ENCODE results near the gene ZSCAN26.

Gene ZSCAN26

GRCh38 chr6:28245206-28245941, 21.6 kb upstream of the ZSCAN26 start:
- Mint-ChIP-seq H3K27me3 (ENCODE audit: low read depth) (no peaks in the 10 kb centered on the region), H3K9me3 (no peaks in the 10 kb centered on the region), H3K4me1 (ENCODE audit: low read depth) (peaks cover 6% of the 10 kb centered on the region), H3K27ac (no peak overlapping the region), H3K36me3 (ENCODE audit: low read depth) (peaks cover 51% of the 10 kb centered on the region), H3K4me3 (no peak overlapping the region)

GRCh38 chr6:28248916-28249315, 18.0 kb upstream of the ZSCAN26 start:
- H3K4me3 Mint-ChIP-seq = no peak overlapping the region
- H3K36me3 Mint-ChIP-seq (ENCODE audit: low read depth) = peaks cover 51% of the 10 kb centered on the region
- no peaks in the 10 kb centered on the region for H3K27me3 Mint-ChIP-seq (ENCODE audit: low read depth)
- H3K9me3 Mint-ChIP-seq = peaks cover 6% of the 10 kb centered on the region
- no peak overlapping the region for H3K27ac Mint-ChIP-seq
- peaks cover 16% of the 10 kb centered on the region for H3K4me1 Mint-ChIP-seq (ENCODE audit: low read depth)

GRCh38 chr6:28250747-28251146, 16.2 kb upstream of the ZSCAN26 start:
- peak overlapping the region; percentile 72 for H3K4me3 Mint-ChIP-seq
- peaks cover 16% of the 10 kb centered on the region for H3K4me1 Mint-ChIP-seq (ENCODE audit: low read depth)

GRCh38 chr6:28251661-28252008, 15.3 kb upstream of the ZSCAN26 start:
- Mint-ChIP-seq H3K4me1 (ENCODE audit: low read depth) (peaks cover 16% of the 10 kb centered on the region), H3K4me3 (peak overlapping the region; percentile 94), H3K9me3 (peaks cover 6% of the 10 kb centered on the region), H3K36me3 (ENCODE audit: low read depth) (peaks cover 29% of the 10 kb centered on the region), H3K27me3 (ENCODE audit: low read depth) (peaks cover 4% of the 10 kb centered on the region), H3K27ac (peak overlapping the region; percentile 93)

More at GRCh38 chr6:28250747-28251146, 16.2 kb upstream of the ZSCAN26 start:
- Mint-ChIP-seq H3K27ac (no peak overlapping the region), H3K9me3 (peaks cover 6% of the 10 kb centered on the region), H3K36me3 (ENCODE audit: low read depth) (peaks cover 38% of the 10 kb centered on the region), H3K27me3 (ENCODE audit: low read depth) (peaks cover under 1% of the 10 kb centered on the region)

- Mint-ChIP-seq H3K4me3 (peak within 1 kb of the TSS; percentile 94), H3K36me3 (ENCODE audit: low read depth) (peaks cover 23% of the 10 kb centered on the region), H3K9me3 (peaks cover 6% of the 10 kb centered on the region), H3K4me1 (ENCODE audit: low read depth) (peaks cover 16% of the 10 kb centered on the region), H3K27ac (peak within 1 kb of the TSS; percentile 93), H3K27me3 (ENCODE audit: low read depth) (peaks cover 4% of the 10 kb centered on the region)
Observed at GRCh38 chr6:28252009-28252975, 14.7 kb upstream of the ZSCAN26 start, which contains the start of gene ZKSCAN4. TSS of gene ZKSCAN4 (minus strand) at chr6:28252269. CDS start at chr6:28251980, 289 bp downstream.

- Mint-ChIP-seq H3K36me3 (ENCODE audit: low read depth) (peaks cover 15% of the 10 kb centered on the region), H3K9me3 (peaks cover 15% of the 10 kb centered on the region), H3K27ac (no peak overlapping the region), H3K27me3 (ENCODE audit: low read depth) (peaks cover 4% of the 10 kb centered on the region), H3K4me3 (no peak overlapping the region), H3K4me1 (ENCODE audit: low read depth) (peaks cover 23% of the 10 kb centered on the region)
Observed at GRCh38 chr6:28254121-28254519, 12.8 kb upstream of the ZSCAN26 start.

- H3K4me3 Mint-ChIP-seq = no peak overlapping the region
- no peak overlapping the region for H3K27ac Mint-ChIP-seq
- peaks cover 9% of the 10 kb centered on the region for H3K27me3 Mint-ChIP-seq (ENCODE audit: low read depth)
- H3K4me1 Mint-ChIP-seq (ENCODE audit: low read depth) = peaks cover 12% of the 10 kb centered on the region
- H3K36me3 Mint-ChIP-seq (ENCODE audit: low read depth) = peaks cover 11% of the 10 kb centered on the region
- H3K9me3 Mint-ChIP-seq = peaks cover 23% of the 10 kb centered on the region
Observed at GRCh38 chr6:28257042-28257441, 9.9 kb upstream of the ZSCAN26 start.

GRCh38 chr6:28258877-28259777, 7.8 kb upstream of the ZSCAN26 start, which contains the start of gene NKAPL:
TSS of gene NKAPL (plus strand) at chr6:28259297. CDS start at chr6:28259372, 75 bp downstream.
- peaks cover 7% of the 10 kb centered on the region for H3K4me1 Mint-ChIP-seq (ENCODE audit: low read depth)
- peaks cover 17% of the 10 kb centered on the region for H3K9me3 Mint-ChIP-seq
- H3K27me3 Mint-ChIP-seq (ENCODE audit: low read depth) = peaks cover 16% of the 10 kb centered on the region
- peaks cover 6% of the 10 kb centered on the region for H3K36me3 Mint-ChIP-seq (ENCODE audit: low read depth)
- no peak within 1 kb of the TSS for H3K27ac Mint-ChIP-seq
- no peak within 1 kb of the TSS for H3K4me3 Mint-ChIP-seq

- Mint-ChIP-seq H3K27ac (no peak overlapping the region), H3K4me1 (ENCODE audit: low read depth) (peaks cover 5% of the 10 kb centered on the region), H3K4me3 (no peak overlapping the region), H3K9me3 (peaks cover 8% of the 10 kb centered on the region), H3K36me3 (ENCODE audit: low read depth) (peaks cover 3% of the 10 kb centered on the region), H3K27me3 (ENCODE audit: low read depth) (peaks cover 15% of the 10 kb centered on the region)
Observed at GRCh38 chr6:28263922-28264321, 3.0 kb upstream of the ZSCAN26 start.

GRCh38 chr6:28264834-28265401, 2.0 kb upstream of the ZSCAN26 start:
- H3K27me3 Mint-ChIP-seq (ENCODE audit: low read depth) = peaks cover 15% of the 10 kb centered on the region
- peaks cover 8% of the 10 kb centered on the region for H3K4me1 Mint-ChIP-seq (ENCODE audit: low read depth)
- no peaks in the 10 kb centered on the region for H3K36me3 Mint-ChIP-seq (ENCODE audit: low read depth)
- H3K9me3 Mint-ChIP-seq = peaks cover 3% of the 10 kb centered on the region
- no peak overlapping the region for H3K27ac Mint-ChIP-seq
- no peak overlapping the region for H3K4me3 Mint-ChIP-seq

- Mint-ChIP-seq H3K4me3 (no peak overlapping the region), H3K4me1 (ENCODE audit: low read depth) (peaks cover 13% of the 10 kb centered on the region), H3K27ac (no peak overlapping the region), H3K36me3 (ENCODE audit: low read depth) (peaks cover 2% of the 10 kb centered on the region), H3K9me3 (no peaks in the 10 kb centered on the region), H3K27me3 (ENCODE audit: low read depth) (peaks cover 11% of the 10 kb centered on the region)
Observed at GRCh38 chr6:28266563-28266961, 381 bp upstream of the ZSCAN26 start.

- no peaks in the 10 kb centered on the region for H3K9me3 Mint-ChIP-seq
- H3K4me1 Mint-ChIP-seq (ENCODE audit: low read depth) = peaks cover 13% of the 10 kb centered on the region
- H3K36me3 Mint-ChIP-seq (ENCODE audit: low read depth) = peaks cover 6% of the 10 kb centered on the region
- no peak overlapping the region for H3K27ac Mint-ChIP-seq
- H3K27me3 Mint-ChIP-seq (ENCODE audit: low read depth) = peaks cover 11% of the 10 kb centered on the region
- H3K4me3 Mint-ChIP-seq = no peak overlapping the region
Observed at GRCh38 chr6:28267695-28268059, 734 bp downstream of the ZSCAN26 start.

GRCh38 chr6:28269492-28269891, 2.5 kb downstream of the ZSCAN26 start:
- H3K4me3 Mint-ChIP-seq = no peak overlapping the region
- H3K4me1 Mint-ChIP-seq (ENCODE audit: low read depth) = peaks cover 13% of the 10 kb centered on the region
- peaks cover 15% of the 10 kb centered on the region for H3K36me3 Mint-ChIP-seq (ENCODE audit: low read depth)
- no peaks in the 10 kb centered on the region for H3K9me3 Mint-ChIP-seq
- no peak overlapping the region for H3K27ac Mint-ChIP-seq
- H3K27me3 Mint-ChIP-seq (ENCODE audit: low read depth) = no peaks in the 10 kb centered on the region

Data from T-helper 1 cell treated with Interleukin-12 subunit alpha and Interleukin-12 subunit beta and Interleukin-4 antibody, amounts not matched to agents 30 μg/mL and 1 μg/mL, for 36 hours (primary cell).